Colonic mucosa (tissue), 4 donors: ENCODE measurements around the gene COMMD1. TPM values are rescaled to one million over a fixed set of nuclear protein-coding genes. Genes with fewer than 3 reads are reported as not detected.
A peak's percentile ranks its signal among the peaks of the same experiment; 100 is the strongest.
"Not testable (repeated sequence)": the region's sequence is repeated elsewhere in the genome, so short reads cannot be mapped to it uniquely, and the experiment has no call there.

Experiments
- DNase-seq: peaks from one replicate; pipeline ENCODE4 v3.0.0-alpha.2; 2020
- H3K27ac ChIP-seq: fragments of 200-600 bp; one replicate; pipeline ENCODE4 v1.8.0; 2021
- H3K27me3 ChIP-seq: fragments of 200-600 bp; one replicate; pipeline ENCODE4 v1.8.0; 2021
- H3K36me3 ChIP-seq: fragments of 200-600 bp; one replicate; pipeline ENCODE4 v1.8.0; 2021
- H3K4me1 ChIP-seq: fragments of 200-600 bp; one replicate; pipeline ENCODE4 v1.8.0; 2021; ENCODE audit warnings: mild to moderate bottlenecking
- H3K4me3 ChIP-seq: fragments of 200-600 bp; one replicate; pipeline ENCODE4 v1.8.0; 2021
- H3K9ac ChIP-seq, 2 donors: one replicate each; pipeline ENCODE4 v1.7.0; 2013; ENCODE audit warnings: control low read depth in 2 of 2, low read depth in 2 of 2, low read length in 2 of 2
- H3K9me3 ChIP-seq: fragments of 200-600 bp; one replicate; pipeline ENCODE4 v1.8.0; 2021
- intact Hi-C: fragments of 100-400 bp; cut with DNase I; formaldehyde crosslinking; loops from one replicate; pipeline ENCODE4 v1.14.1; 2022
- total RNA-seq, 2 donors: library from RNA; stranded (reverse); fragmentation: NEBNext Ultra II Directional in 1 of 2; extraction: Animal tissue kit (Norgen Biotek cat#: 25700) in 1 of 2; gene quantifications; one replicate each; pipeline ENCODE4 v1.2.1, GENCODE V29; 2021
- TF ChIP-seq, protein P1 (sequence below): fragments of 200-600 bp; IDR thresholded peaks from one replicate; pipeline ENCODE4 v1.8.0; 2022; ENCODE audit warnings: antibody characterized with exemption, mild to moderate bottlenecking
- donor health status: healthy.
- donor health status: DM: no; HTN: no; CAD: no.
- donor health status: DM: no; HTN: no; CAD: no.

The COMMD1 gene
- total RNA-seq = 10 to 100 TPM; 22.2 to 24.4 TPM

- Histone ChIP-seq H3K4me1 (peaks cover 4% of the 10 kb centered on the region), H3K9ac (peak within 1 kb of the TSS; percentile 72 to 91), H3K36me3 (no peaks in the 10 kb centered on the region), H3K4me3 (peak within 1 kb of the TSS; percentile 67), H3K27ac (no peak within 1 kb of the TSS), H3K9me3 (no peaks in the 10 kb centered on the region), H3K27me3 (no peaks in the 10 kb centered on the region)
- DNase-seq = peak; percentile 89
- TF ChIP-seq, protein P1, sequence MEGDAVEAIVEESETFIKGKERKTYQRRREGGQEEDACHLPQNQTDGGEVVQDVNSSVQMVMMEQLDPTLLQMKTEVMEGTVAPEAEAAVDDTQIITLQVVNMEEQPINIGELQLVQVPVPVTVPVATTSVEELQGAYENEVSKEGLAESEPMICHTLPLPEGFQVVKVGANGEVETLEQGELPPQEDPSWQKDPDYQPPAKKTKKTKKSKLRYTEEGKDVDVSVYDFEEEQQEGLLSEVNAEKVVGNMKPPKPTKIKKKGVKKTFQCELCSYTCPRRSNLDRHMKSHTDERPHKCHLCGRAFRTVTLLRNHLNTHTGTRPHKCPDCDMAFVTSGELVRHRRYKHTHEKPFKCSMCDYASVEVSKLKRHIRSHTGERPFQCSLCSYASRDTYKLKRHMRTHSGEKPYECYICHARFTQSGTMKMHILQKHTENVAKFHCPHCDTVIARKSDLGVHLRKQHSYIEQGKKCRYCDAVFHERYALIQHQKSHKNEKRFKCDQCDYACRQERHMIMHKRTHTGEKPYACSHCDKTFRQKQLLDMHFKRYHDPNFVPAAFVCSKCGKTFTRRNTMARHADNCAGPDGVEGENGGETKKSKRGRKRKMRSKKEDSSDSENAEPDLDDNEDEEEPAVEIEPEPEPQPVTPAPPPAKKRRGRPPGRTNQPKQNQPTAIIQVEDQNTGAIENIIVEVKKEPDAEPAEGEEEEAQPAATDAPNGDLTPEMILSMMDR = no peak
- intact Hi-C loops = no loop called here
These were observed at the start of gene COMMD1 for GRCh38 chr2:61905372-61906185. COMMD1 (plus strand) TSS chr2:61905674; CDS start chr2:61905679, 5 bp downstream.

GRCh38 chr2:61857224-61857623 lies 48.2 kb upstream of the COMMD1 start:
- no peaks in the 10 kb centered on the region for H3K36me3 ChIP-seq
- intact Hi-C loops = no loop called here
- H3K4me1 ChIP-seq = no peaks in the 10 kb centered on the region
- H3K9ac ChIP-seq = no peak overlapping the region
- H3K27ac ChIP-seq = no peak overlapping the region
- H3K27me3 ChIP-seq = no peaks in the 10 kb centered on the region
- no peaks in the 10 kb centered on the region for H3K9me3 ChIP-seq
- no peak for DNase-seq
- H3K4me3 ChIP-seq = no peak overlapping the region
- TF ChIP-seq, protein P1 = no peak

DNA sequence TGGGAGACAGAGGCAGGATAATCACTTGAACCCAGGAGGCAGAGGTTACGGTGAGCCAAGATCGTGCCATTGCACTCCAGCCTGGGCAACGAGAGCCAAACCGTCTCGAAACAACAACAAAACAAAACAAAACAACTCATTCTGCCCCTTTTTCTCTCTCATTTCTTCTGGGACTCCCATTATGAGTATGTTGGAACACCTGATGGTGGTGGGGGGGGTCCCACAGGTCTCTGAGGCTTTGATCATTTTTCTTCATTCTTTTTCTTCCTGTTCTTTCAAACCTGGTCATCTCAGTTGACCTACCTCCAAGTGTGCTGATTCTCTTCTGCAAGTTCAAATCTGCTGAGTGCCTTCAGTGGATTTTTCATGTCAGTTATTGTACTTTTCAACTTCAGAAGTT lies 43.4 kb upstream of the COMMD1 start:
- TF ChIP-seq, protein P1 = no peak
- no peaks in the 10 kb centered on the region for H3K36me3 ChIP-seq
- no peak for DNase-seq
- no peak overlapping the region for H3K27ac ChIP-seq
- no peaks in the 10 kb centered on the region for H3K27me3 ChIP-seq
- no peaks in the 10 kb centered on the region for H3K9me3 ChIP-seq
- intact Hi-C loops = no loop called here
- H3K4me1 ChIP-seq = no peaks in the 10 kb centered on the region
- no peak overlapping the region for H3K4me3 ChIP-seq
- H3K9ac ChIP-seq = no peak overlapping the region

GRCh38 chr2:61866482-61867089 lies 38.9 kb upstream of the COMMD1 start:
- H3K27me3 ChIP-seq, H3K36me3 ChIP-seq, DNase-seq, H3K9ac ChIP-seq, H3K27ac ChIP-seq, H3K4me1 ChIP-seq, H3K9me3 ChIP-seq, intact Hi-C loops, H3K4me3 ChIP-seq: not testable (repeated sequence)

GRCh38 chr2:61876400-61876799 lies 29.1 kb upstream of the COMMD1 start:
- Histone ChIP-seq H3K36me3 (peaks cover 19% of the 10 kb centered on the region), H3K27me3 (no peaks in the 10 kb centered on the region), H3K27ac (no peak overlapping the region), H3K9me3 (no peaks in the 10 kb centered on the region), H3K9ac (no peak overlapping the region), H3K4me1 (no peaks in the 10 kb centered on the region), H3K4me3 (no peak overlapping the region)
- intact Hi-C loops = no loop called here
- no peak for DNase-seq
- TF ChIP-seq, protein P1 = no peak
